Osteoblast (primary cell): ENCODE results near the gene MTARC1. TPM values are rescaled to one million over a fixed set of nuclear protein-coding genes. Genes with fewer than 3 reads are reported as not detected.
A peak's percentile ranks its signal among the peaks of the same experiment; 100 is the strongest.

ENCODE experiments used
- DNase-seq: peaks from one replicate; pipeline ENCODE4 v3.0.0; 2011; ENCODE audit warnings: low spot score, mixed read lengths; ENCODE audit not compliant: insufficient read length; ENCODE audit errors: missing footprints
- H2AFZ ChIP-seq: 2 replicates; pipeline ENCODE4 v1.6.0; 2011; ENCODE audit warnings: mild to moderate bottlenecking, low read length
- H3K27ac ChIP-seq: 2 replicates; pipeline ENCODE4 v1.5.1; 2011; ENCODE audit warnings: mild to moderate bottlenecking, low read depth, low read length, moderate library complexity
- H3K27me3 ChIP-seq: 2 replicates; pipeline ENCODE4 v1.6.0; 2012; ENCODE audit warnings: mild to moderate bottlenecking, control low read depth, inconsistent platforms, low read length, moderate library complexity; ENCODE audit not compliant: insufficient read depth
- H3K36me3 ChIP-seq: 2 replicates; pipeline ENCODE4 v1.5.1; 2011; ENCODE audit warnings: mild to moderate bottlenecking, low read length, control low read depth, moderate library complexity; ENCODE audit not compliant: insufficient read depth
- H3K4me1 ChIP-seq: 2 replicates; pipeline ENCODE4 v1.5.1; 2011; ENCODE audit warnings: mild to moderate bottlenecking, low read length, control low read depth, moderate library complexity; ENCODE audit not compliant: insufficient read depth
- H3K4me2 ChIP-seq: 2 replicates; pipeline ENCODE4 v1.6.0; 2011; ENCODE audit warnings: mild to moderate bottlenecking, low read length; ENCODE audit not compliant: insufficient read depth
- H3K4me3 ChIP-seq: fragments of 200-600 bp; sonication (generic); 3 replicates; pipeline ENCODE4 v1.5.1; 2012; ENCODE audit warnings: mild to moderate bottlenecking, low read length, inconsistent platforms; ENCODE audit not compliant: insufficient read depth
- H3K79me2 ChIP-seq: 2 replicates; pipeline ENCODE4 v1.6.0; 2012; ENCODE audit warnings: mild to moderate bottlenecking, low read length, control low read depth, inconsistent platforms; ENCODE audit not compliant: insufficient read depth
- H3K9me3 ChIP-seq: 2 replicates; pipeline ENCODE4 v1.5.1; 2011; ENCODE audit warnings: low read depth, low read length, control low read depth
- H4K20me1 ChIP-seq: 2 replicates; pipeline ENCODE4 v1.6.0; 2012; ENCODE audit warnings: mild to moderate bottlenecking, low read length, control low read depth; ENCODE audit not compliant: insufficient read depth
- total RNA-seq: library from RNA; depleted of rRNA; stranded (reverse); fragments of >200 nt; gene quantifications from 2 replicates; pipeline ENCODE4 v1.2.3, GENCODE V29; 2012
- TF ChIP-seq, protein P1 (sequence below): IDR thresholded peaks from 2 replicates; pipeline ENCODE4 v1.5.1; 2011; ENCODE audit warnings: mild to moderate bottlenecking, low read depth, low read length, moderate library complexity; ENCODE audit errors: extremely low read depth

MTARC1 gene
- 2.9 TPM in 2 replicates for total RNA-seq

DNA sequence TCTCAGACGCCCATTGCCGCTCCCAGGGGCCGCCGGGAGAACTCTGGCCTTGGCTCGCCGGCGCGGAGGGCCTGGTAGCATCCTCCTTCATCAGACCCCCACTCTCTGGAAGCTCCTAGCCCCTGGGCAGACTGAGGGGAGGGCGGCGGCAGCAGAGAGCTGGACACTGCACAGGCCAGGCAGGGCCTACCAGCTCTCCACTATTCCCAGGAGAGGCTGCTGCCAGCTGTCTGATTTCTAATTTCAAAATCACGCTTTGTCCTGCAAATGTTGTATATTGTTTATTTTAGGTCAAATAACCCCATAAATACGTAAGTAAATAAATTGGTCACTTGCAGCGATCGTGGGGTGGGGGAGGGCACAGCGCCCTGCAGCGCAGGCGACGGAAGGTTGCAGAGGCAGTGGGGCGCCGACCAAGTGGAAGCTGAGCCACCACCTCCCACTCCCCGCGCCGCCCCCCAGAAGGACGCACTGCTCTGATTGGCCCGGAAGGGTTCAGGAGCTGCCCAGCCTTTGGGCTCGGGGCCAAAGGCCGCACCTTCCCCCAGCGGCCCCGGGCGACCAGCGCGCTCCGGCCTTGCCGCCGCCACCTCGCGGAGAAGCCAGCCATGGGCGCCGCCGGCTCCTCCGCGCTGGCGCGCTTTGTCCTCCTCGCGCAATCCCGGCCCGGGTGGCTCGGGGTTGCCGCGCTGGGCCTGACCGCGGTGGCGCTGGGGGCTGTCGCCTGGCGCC, at the start of gene MTARC1:
MTARC1 (plus strand) TSS at position 577 of the 732 bp plus-strand sequence; CDS start at position 609, 32 bp downstream.
- peak within 1 kb of the TSS; percentile 73 for H3K4me3 ChIP-seq
- H3K79me2 ChIP-seq = no peaks in the 10 kb centered on the region
- TF ChIP-seq, protein P1, sequence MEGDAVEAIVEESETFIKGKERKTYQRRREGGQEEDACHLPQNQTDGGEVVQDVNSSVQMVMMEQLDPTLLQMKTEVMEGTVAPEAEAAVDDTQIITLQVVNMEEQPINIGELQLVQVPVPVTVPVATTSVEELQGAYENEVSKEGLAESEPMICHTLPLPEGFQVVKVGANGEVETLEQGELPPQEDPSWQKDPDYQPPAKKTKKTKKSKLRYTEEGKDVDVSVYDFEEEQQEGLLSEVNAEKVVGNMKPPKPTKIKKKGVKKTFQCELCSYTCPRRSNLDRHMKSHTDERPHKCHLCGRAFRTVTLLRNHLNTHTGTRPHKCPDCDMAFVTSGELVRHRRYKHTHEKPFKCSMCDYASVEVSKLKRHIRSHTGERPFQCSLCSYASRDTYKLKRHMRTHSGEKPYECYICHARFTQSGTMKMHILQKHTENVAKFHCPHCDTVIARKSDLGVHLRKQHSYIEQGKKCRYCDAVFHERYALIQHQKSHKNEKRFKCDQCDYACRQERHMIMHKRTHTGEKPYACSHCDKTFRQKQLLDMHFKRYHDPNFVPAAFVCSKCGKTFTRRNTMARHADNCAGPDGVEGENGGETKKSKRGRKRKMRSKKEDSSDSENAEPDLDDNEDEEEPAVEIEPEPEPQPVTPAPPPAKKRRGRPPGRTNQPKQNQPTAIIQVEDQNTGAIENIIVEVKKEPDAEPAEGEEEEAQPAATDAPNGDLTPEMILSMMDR = no peak
- H4K20me1 ChIP-seq = no peaks in the 10 kb centered on the region
- H3K4me1 ChIP-seq = peaks cover 8% of the 10 kb centered on the region
- no peaks in the 10 kb centered on the region for H3K36me3 ChIP-seq
- no peaks in the 10 kb centered on the region for H3K27me3 ChIP-seq
- peak within 1 kb of the TSS; percentile 72 for H2AFZ ChIP-seq
- peak; percentile 93 for DNase-seq
- H3K9me3 ChIP-seq = no peaks in the 10 kb centered on the region
- H3K4me2 ChIP-seq = peak within 1 kb of the TSS; percentile 85
- H3K27ac ChIP-seq = no peak within 1 kb of the TSS

DNA sequence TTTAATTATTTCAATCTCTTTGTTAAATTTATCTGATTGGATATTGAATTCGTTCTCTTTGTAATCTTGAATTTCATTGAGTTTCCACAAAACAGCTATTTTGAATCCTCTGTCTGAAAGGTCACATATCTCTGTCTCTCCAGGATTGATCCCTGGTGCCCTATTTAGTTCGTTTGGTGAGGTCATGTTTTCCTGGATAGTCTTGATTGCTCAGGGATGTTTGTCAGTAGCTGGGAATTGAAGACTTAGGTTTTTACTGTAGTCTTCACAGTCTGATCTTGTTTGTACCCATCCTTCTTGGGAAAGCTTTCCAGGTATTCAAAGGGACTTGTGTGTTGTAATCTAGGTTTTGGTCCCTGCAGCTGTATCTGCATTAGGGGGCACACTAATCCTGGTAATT, 45.4 kb upstream of the MTARC1 start:
- Histone ChIP-seq H3K4me1 (no peaks in the 10 kb centered on the region), H3K36me3 (no peaks in the 10 kb centered on the region), H3K27me3 (no peaks in the 10 kb centered on the region), H3K9me3 (no peaks in the 10 kb centered on the region), H2AFZ (no peak overlapping the region), H3K4me3 (no peak overlapping the region), H3K4me2 (no peak overlapping the region), H3K79me2 (no peaks in the 10 kb centered on the region), H4K20me1 (no peaks in the 10 kb centered on the region), H3K27ac (no peak overlapping the region)
- DNase-seq = no peak
- TF ChIP-seq, protein P1 = no peak

DNA sequence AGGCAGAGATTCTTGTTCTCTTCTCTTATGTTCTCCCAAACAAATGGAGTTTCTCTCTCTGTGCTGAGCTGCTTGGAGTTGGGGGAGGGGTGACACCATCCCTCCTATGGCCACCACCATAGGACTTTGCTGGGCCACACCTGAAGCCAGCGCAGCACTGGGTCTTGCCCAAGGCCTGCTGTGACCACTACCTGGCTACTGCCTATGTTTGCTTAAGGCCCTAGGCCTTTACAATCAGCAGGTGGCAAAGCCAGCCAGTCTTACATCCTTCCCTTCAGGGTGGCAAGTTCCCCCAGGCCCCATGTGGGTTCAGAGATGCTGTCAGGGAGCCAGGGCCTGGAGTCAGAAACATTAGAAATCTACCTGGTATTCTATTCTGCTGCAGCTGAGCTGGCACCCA, 44.9 kb upstream of the MTARC1 start:
- Histone ChIP-seq H3K4me3 (no peak overlapping the region), H2AFZ (no peak overlapping the region), H3K9me3 (no peaks in the 10 kb centered on the region)

DNA sequence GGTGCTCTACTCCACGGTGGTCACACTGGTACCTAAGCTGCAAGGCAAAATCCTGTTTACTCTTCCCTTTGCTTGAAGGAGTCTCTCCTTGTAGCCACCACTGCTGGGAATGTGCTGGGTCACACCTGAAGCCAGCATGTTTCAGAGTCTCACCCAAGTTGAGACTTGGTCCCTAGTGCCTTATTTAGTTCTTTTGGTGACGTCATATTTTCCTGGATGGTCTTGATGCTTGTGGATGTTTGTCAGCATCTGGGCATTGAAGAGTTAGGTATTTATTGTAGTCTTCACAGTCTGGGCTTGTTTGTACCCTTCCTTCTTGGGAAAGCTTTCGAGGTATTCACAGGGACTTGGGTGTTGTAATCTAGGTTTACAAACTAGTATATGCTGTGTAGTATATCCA, 44.2 kb upstream of the MTARC1 start:
- DNase-seq = no peak
- no peaks in the 10 kb centered on the region for H3K36me3 ChIP-seq
- no peaks in the 10 kb centered on the region for H3K9me3 ChIP-seq
- no peak overlapping the region for H2AFZ ChIP-seq
- H3K4me1 ChIP-seq = peaks cover under 1% of the 10 kb centered on the region
- TF ChIP-seq, protein P1 = no peak
- H3K27me3 ChIP-seq = no peaks in the 10 kb centered on the region
- H3K4me2 ChIP-seq = no peak overlapping the region
- no peaks in the 10 kb centered on the region for H3K79me2 ChIP-seq
- H4K20me1 ChIP-seq = no peaks in the 10 kb centered on the region
- no peak overlapping the region for H3K27ac ChIP-seq
- no peak overlapping the region for H3K4me3 ChIP-seq

More for the DNA sequence above, 44.9 kb upstream of the MTARC1 start:
- Histone ChIP-seq H3K36me3 (no peaks in the 10 kb centered on the region), H3K4me2 (no peak overlapping the region), H3K79me2 (no peaks in the 10 kb centered on the region), H3K27ac (no peak overlapping the region), H3K4me1 (no peaks in the 10 kb centered on the region), H4K20me1 (no peaks in the 10 kb centered on the region), H3K27me3 (no peaks in the 10 kb centered on the region)
- no peak for DNase-seq
- TF ChIP-seq, protein P1 = no peak
